HCT116 (cell line): Measurements from ENCODE around the gene BLZF1. TPM values are rescaled to one million over a fixed set of nuclear protein-coding genes. Genes with fewer than 3 reads are reported as not detected.

ENCODE experiments used
- ATAC-seq: fragments of 200-7000 bp; cut with Tn5 transposase; 2 replicates; pipeline ENCODE4 v1.9.1; 2020; ENCODE audit warnings: mild to moderate bottlenecking, moderate library complexity
- BruUV-seq: library from RNA; stranded (reverse); fragments of 400-500 nt; replicated peaks from 2 replicates; lab custom pipeline; 2021; lab: Mats Ljungman, UMichigan
- CTCF ChIA-PET: fragments of 300-600 bp; sonication (Branson Sonifier 250); formaldehyde crosslinking; loops from one replicate; lab custom pipeline; 2021; ENCODE audit warnings: antibody characterized with exemption; lab: Charles Lee
- POLR2A ChIA-PET: fragments of 300-600, 350-600 bp; sonication (Branson Sonifier 250); formaldehyde crosslinking; loops from one replicate; lab custom pipeline; 2021; ENCODE audit warnings: antibody characterized with exemption; lab: Charles Lee
- RAD21 ChIA-PET, 2 experiments: fragments of 300-600 bp; sonication (Branson Sonifier 250); formaldehyde crosslinking; loops; one replicate each; lab custom pipeline; 2023; ENCODE audit warnings: low total read pairs in 2 of 2; ENCODE audit not compliant: uncharacterized antibody in 2 of 2, unreplicated experiment in 2 of 2, low non-redundant PET in 1 of 2; lab: Charles Lee
- DNase-seq: peaks from one replicate; pipeline ENCODE4 v3.0.0-alpha.2; 2010; ENCODE audit warnings: low read depth, low spot score
- H2AFZ ChIP-seq: fragments of 200-600 bp; shearing (Covaris generic), sonication (generic); 2 replicates; pipeline ENCODE4 v1.6.1; 2017; ENCODE audit warnings: low read depth, mixed run types, mixed read lengths, antibody characterized with exemption, low read length; ENCODE audit not compliant: poor library complexity, severe bottlenecking
- H3K27ac ChIP-seq: 2 replicates; pipeline ENCODE4 v1.5.1; 2012; ENCODE audit warnings: low read depth, low read length
- H3K27me3 ChIP-seq: fragments of 200-600 bp; sonication (generic); 2 replicates; pipeline ENCODE4 v1.6.1; 2016; ENCODE audit warnings: mixed run types, low read length, mixed read lengths; ENCODE audit not compliant: insufficient read depth
- H3K36me3 ChIP-seq, 2 experiments: fragments of 200-500 bp in 1 of 2; fragments of 200-600 bp in 1 of 2; sonication (Bioruptor generic) in 1 of 2; sonication (generic) in 1 of 2; 2 replicates each; pipeline versions ENCODE4 v1.5.1 to v1.6.1; 2014 to 2016; ENCODE audit warnings: low read length in 2 of 2, inconsistent platforms in 1 of 2, mixed read lengths in 1 of 2, mixed run types in 1 of 2; ENCODE audit not compliant: insufficient read depth in 2 of 2, control insufficient read depth in 1 of 2
- H3K4me1 ChIP-seq, 2 experiments: fragments of 200-600 bp in 1 of 2; sonication (generic) in 1 of 2; 2 replicates each; pipeline versions ENCODE4 v1.5.1 to v1.6.1; 2012 to 2017; ENCODE audit warnings: low read length in 2 of 2, inconsistent platforms in 1 of 2, mild to moderate bottlenecking in 1 of 2, mixed read lengths in 1 of 2, mixed run types in 1 of 2, moderate library complexity in 1 of 2; ENCODE audit not compliant: insufficient read depth in 2 of 2, control insufficient read depth in 1 of 2
- H3K4me2 ChIP-seq: fragments of 200-600 bp; sonication (generic); 2 replicates; pipeline ENCODE4 v1.6.1; 2017; ENCODE audit warnings: mixed run types, low read length, mixed read lengths
- H3K4me3 ChIP-seq, 2 experiments: fragments of 200-600 bp in 1 of 2; sonication (generic) in 1 of 2; replicated peaks in 1 of 2; 2 replicates each; pipeline ENCODE4 v1.5.1; 2011 to 2016; ENCODE audit warnings: low read length in 2 of 2, control low read depth in 1 of 2, low read depth in 1 of 2, mild to moderate bottlenecking in 1 of 2, mixed read lengths in 1 of 2, mixed run types in 1 of 2
- H3K79me2 ChIP-seq: fragments of 200-600 bp; sonication (generic); 2 replicates; pipeline ENCODE4 v1.6.1; 2017; ENCODE audit warnings: mild to moderate bottlenecking, mixed run types, low read length, moderate library complexity, mixed read lengths; ENCODE audit not compliant: insufficient read depth
- H3K9ac ChIP-seq: fragments of 200-600 bp; sonication (generic); 2 replicates; pipeline ENCODE4 v1.6.1; 2016; ENCODE audit warnings: low read length, mixed read lengths
- H3K9me2 ChIP-seq: fragments of 200-600 bp; sonication (generic), shearing (Covaris generic); 2 replicates; pipeline ENCODE4 v1.6.1; 2017; ENCODE audit warnings: mixed run types, mild to moderate bottlenecking, moderate library complexity; ENCODE audit not compliant: insufficient read depth
- H3K9me3 ChIP-seq, 2 experiments: fragments of 200-500 bp in 1 of 2; fragments of 200-600 bp in 1 of 2; sonication (Bioruptor generic) in 1 of 2; sonication (generic) in 1 of 2; 2 replicates each; pipeline ENCODE4 v1.6.1; 2014 to 2017; ENCODE audit warnings: low read length in 2 of 2, mixed read lengths in 2 of 2, inconsistent platforms in 1 of 2, low read depth in 1 of 2, mild to moderate bottlenecking in 1 of 2, mixed run types in 1 of 2, moderate library complexity in 1 of 2; ENCODE audit not compliant: control insufficient read depth in 1 of 2, insufficient read depth in 1 of 2
- H4K20me1 ChIP-seq: fragments of 200-600 bp; sonication (generic), shearing (Covaris generic); 2 replicates; pipeline ENCODE4 v1.6.1; 2017; ENCODE audit warnings: mixed run types, mild to moderate bottlenecking, moderate library complexity; ENCODE audit not compliant: insufficient read depth
- CBX3 ChIP-seq: IDR thresholded peaks from 2 replicates; pipeline ENCODE4 v1.6.1; 2012; ENCODE audit warnings: low read depth
- EGR1 ChIP-seq: IDR thresholded peaks from 2 replicates; pipeline ENCODE4 v1.6.1; 2012; ENCODE audit warnings: low read depth
- ELF1 ChIP-seq: IDR thresholded peaks from 2 replicates; pipeline ENCODE4 v1.6.1; 2012; ENCODE audit warnings: low read depth, borderline replicate concordance
- POLR2AphosphoS5 ChIP-seq: IDR thresholded peaks from 2 replicates; pipeline ENCODE4 v1.6.1; 2011; ENCODE audit warnings: mild to moderate bottlenecking, low read depth, low read length, moderate library complexity
- SRF ChIP-seq: IDR thresholded peaks from 2 replicates; pipeline ENCODE4 v1.6.1; 2012; ENCODE audit warnings: low read depth
- YY1 ChIP-seq: IDR thresholded peaks from 2 replicates; pipeline ENCODE4 v1.6.1; 2011; ENCODE audit warnings: low read length, low read depth, moderate library complexity, mild to moderate bottlenecking; ENCODE audit not compliant: insufficient replicate concordance; ENCODE audit errors: extremely low read depth
- ZBTB33 ChIP-seq: IDR thresholded peaks from 2 replicates; pipeline ENCODE4 v1.6.1; 2011; ENCODE audit warnings: mild to moderate bottlenecking, low read length, moderate library complexity; ENCODE audit not compliant: insufficient replicate concordance; ENCODE audit errors: extremely low read depth
- ZNF274 ChIP-seq: fragments of 200-500 bp; sonication (Bioruptor generic); IDR thresholded peaks from 2 replicates; pipeline ENCODE4 v1.6.1; 2014; ENCODE audit warnings: mild to moderate bottlenecking, low read depth, low read length, inconsistent platforms
- intact Hi-C: fragments of 100-400 bp; cut with micrococcal nuclease; formaldehyde crosslinking; loops from 2 replicates; pipeline ENCODE4 v1.10.0; 2022
- total RNA-seq: library from RNA; stranded (reverse); gene quantifications from one replicate; pipeline ENCODE4 v1.2.1, GENCODE V29; 2021; ENCODE audit not compliant: unreplicated experiment
- TF ChIP-seq, protein P1 (sequence below): IDR thresholded peaks from 2 replicates; pipeline ENCODE4 v1.6.1; 2012

BLZF1 gene
- total RNA-seq, 1 experiment from 2014 or later, result 19.6 TPM

- ChIA-PET POLR2A (no interaction called here), RAD21 (no interaction called here), CTCF (no interaction called here)
- Histone ChIP-seq H4K20me1 (no peaks in the 10 kb centered on the region), H3K27me3 (no peaks in the 10 kb centered on the region), H3K27ac (no peak overlapping the region), H3K9me2 (no peaks in the 10 kb centered on the region), H3K36me3 (peaks cover 17 to 25% of the 10 kb centered on the region in 2 experiments; a peak in 3 of 4 replicates), H3K4me2 (no peak overlapping the region), H3K9ac (no peak overlapping the region), H3K9me3 (no peaks in the 10 kb centered on the region), H3K4me3 (no peak overlapping the region), H3K4me1 (no peaks in the 10 kb centered on the region), H3K79me2 (no peaks in the 10 kb centered on the region), H2AFZ (no peak overlapping the region)
- DNase-seq (no peak), ATAC-seq (no peak)
- BruUV-seq, result no TSS peak
- intact Hi-C loops, result no loop called here
- TF ChIP-seq YY1, result no peak
- TF ChIP-seq POLR2AphosphoS5, result no peak
- TF ChIP-seq, protein P1, sequence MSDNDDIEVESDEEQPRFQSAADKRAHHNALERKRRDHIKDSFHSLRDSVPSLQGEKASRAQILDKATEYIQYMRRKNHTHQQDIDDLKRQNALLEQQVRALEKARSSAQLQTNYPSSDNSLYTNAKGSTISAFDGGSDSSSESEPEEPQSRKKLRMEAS, result no peak
- TF ChIP-seq CBX3, result no peak
These were observed 22.3 kb downstream of the BLZF1 start for GRCh38 chr1:169390303-169390702.

DNA sequence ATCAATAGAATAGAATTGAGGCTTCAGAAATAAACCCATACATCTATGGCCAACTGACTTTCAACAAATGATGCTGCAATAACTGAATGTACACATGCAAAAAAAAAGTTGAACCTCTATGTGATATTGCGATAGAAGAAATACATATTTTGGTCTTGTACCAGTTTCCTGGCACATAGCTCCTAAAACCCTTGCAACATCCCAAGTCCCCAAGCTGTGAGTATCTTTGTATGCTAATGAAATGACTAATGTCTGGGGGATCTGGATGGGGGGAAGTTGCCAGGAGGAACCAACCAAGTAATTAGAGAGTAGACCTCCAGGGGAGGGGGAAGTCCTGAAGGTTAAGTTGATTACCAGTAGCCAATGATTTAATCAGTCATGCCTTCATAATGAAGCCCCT, 24.4 kb downstream of the BLZF1 start:
- no peaks in the 10 kb centered on the region for H3K27me3 ChIP-seq
- ChIA-PET CTCF (no interaction called here), RAD21 (no interaction called here)
- BruUV-seq, result no TSS peak
- H4K20me1 ChIP-seq, result no peaks in the 10 kb centered on the region
- H3K4me2 ChIP-seq, result no peak overlapping the region
- ATAC-seq (no peak), DNase-seq (no peak)
- H3K36me3 ChIP-seq, result peaks cover 8 to 17% of the 10 kb centered on the region in 2 experiments; a peak in 2 of 4 replicates
- H3K4me1 ChIP-seq, result no peaks in the 10 kb centered on the region
- H3K9ac ChIP-seq, result no peak overlapping the region
- H3K9me2 ChIP-seq, result no peaks in the 10 kb centered on the region
- H3K79me2 ChIP-seq, result no peaks in the 10 kb centered on the region
- no peaks in the 10 kb centered on the region for H3K9me3 ChIP-seq
- H3K4me3 ChIP-seq, result no peak overlapping the region
- intact Hi-C loops, result no loop called here
- no peak for TF ChIP-seq CBX3
- no peak for TF ChIP-seq ELF1
- TF ChIP-seq, protein P1, result no peak
- no peak for TF ChIP-seq SRF
- TF ChIP-seq ZBTB33, result no peak
- TF ChIP-seq EGR1, result no peak
- no peak for TF ChIP-seq ZNF274
- TF ChIP-seq, all 23 proteins: peak for 0
- POLR2A ChIA-PET, result no interaction called here
- H2AFZ ChIP-seq, result no peak overlapping the region
- H3K27ac ChIP-seq, result no peak overlapping the region
